Fibroblast of upper back skin (primary cell): Measurements from ENCODE around the gene SMG5.
"Not testable (repeated sequence)": the region's sequence is repeated elsewhere in the genome, so short reads cannot be mapped to it uniquely, and the experiment has no call there.

Experiments used
- DNase-seq: peaks from one replicate; pipeline ENCODE4 v3.0.0-alpha.2; 2013

SMG5 gene

GRCh38 chr1:156241926-156242325, 40.7 kb downstream of the SMG5 start, which contains the start of gene BGLAP:
TSS of gene BGLAP (plus strand) at chr1:156242184. CDS start at chr1:156242232, 48 bp downstream.
- DNase-seq: no peak

DNA sequence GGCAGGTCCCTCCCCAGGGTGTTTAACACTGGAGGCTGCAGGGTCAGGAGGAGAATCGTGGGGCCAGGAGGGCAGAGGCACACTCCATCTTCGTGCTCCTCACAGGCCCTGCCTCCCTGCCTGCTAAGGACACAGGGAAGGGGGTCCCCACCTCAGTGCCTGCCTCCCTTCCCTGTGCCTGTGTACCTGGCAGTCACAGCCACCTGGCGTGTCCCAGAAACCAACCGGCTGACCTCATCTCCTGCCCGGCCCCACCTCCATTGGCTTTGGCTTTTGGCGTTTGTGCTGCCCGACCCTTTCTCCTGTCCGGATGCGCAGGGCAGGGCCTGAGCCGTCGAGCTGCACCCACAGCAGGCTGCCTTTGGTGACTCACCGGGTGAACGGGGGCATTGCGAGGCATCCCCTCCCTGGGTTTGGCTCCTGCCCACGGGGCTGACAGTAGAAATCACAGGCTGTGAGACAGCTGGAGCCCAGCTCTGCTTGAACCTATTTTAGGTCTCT, 41.3 kb downstream of the SMG5 start:
- peak; percentile 28 for DNase-seq

- no peak for DNase-seq
These were observed 44.4 kb downstream of the SMG5 start for GRCh38 chr1:156238248-156238647.

DNA sequence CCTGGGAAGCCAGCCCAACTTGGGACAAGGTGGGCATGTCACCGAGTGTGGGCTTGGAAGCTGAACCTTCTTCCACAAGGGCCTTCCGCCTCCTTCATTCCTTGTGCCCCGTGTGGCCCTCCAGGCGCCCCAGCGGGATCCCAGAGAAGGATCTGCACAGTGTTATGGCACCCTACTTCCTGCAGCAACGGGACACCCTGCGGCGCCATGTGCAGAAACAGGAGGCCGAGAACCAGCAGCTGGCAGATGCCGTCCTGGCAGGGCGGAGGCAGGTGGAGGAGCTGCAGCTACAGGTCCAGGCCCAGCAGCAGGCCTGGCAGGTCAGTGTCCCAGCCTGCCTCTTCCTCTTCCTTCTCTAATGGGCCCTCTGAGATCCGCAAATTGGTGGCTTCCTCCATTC, 46.5 kb downstream of the SMG5 start:
- DNase-seq: no peak

DNA sequence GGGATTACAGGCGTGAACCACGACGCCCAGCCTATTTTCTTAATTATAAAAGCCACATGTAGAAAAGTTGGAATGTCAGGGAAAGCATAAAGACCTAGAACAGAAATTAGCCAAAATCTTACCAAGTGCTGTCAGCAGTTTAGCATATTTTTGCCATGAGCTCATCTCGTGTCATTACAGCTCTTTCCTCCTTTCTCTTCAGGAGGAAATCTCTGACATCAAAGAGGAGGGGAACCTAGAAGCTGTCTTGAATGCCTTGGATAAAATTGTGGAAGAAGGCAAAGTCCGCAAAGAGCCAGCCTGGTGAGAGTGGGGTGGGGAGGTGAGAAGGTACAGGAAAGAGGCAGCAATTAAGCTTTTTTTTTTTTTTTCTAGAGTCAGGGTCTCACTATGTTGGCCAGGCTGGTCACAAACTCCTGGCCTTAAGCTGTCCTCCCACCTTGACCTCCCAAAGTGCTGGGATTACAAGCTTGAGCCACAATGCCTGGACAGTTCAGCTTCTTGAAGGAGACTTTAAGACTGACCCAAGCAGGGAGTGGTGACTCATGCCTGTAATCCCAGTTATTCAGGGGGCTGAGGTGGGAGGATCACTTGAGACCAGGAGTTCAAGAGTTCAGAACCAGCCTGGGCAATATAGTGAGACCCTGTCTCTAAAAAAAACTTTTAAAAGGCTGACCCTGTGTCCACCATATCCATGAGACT, 49.0 kb downstream of the SMG5 start:
- DNase-seq: peak; percentile 89

DNA sequence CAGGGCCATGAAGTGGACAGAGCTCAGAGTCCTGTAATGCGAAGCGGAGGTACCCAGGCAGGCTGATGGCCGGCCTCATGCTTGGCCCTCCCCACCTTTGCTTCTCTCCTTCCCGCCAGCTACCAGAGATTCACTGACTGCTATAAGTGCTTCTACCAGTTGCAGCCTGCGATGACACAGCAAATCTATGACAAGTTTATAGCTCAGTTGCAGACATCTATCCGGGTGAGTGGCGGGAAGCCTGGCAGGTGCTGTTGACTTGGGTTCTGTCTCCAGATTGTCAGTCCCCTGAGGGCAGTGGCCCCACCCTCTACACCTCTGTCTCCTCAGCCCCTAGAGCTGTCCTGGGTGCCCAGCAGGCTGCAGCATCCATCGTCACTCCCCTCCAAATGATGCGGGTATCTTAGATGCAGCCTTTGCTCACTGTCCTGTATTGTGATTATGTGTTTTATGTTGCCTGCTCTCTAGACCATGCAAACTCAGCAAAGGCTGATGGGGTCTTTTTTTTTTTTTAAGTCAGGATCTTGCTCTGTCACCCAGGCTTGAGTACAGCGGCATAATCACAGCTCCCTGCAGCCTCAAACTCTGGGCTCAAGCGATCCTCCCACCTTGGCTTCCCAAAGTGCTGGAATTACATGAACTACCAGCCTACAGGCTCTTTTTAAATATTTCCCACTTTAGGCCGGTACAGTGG, 50.3 kb downstream of the SMG5 start:
- DNase-seq: no peak

DNA sequence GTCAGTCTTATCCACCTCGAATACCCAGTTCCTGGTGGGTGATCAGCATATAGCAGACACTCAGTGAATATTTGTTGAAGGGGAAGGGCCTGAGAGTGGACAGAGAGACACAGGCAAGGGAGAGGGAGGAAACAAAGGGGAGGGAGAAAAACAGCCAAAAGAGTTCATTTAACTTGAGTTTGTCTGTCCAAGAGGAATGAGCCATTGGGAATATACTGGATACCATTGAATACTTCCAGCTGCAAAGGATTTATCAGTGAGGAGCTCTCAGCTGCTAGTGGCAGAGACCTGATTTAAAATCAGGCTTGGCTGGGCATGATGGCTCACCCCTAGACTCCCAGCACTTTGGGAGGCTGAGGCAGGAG, 52.2 kb downstream of the SMG5 start:
- no peak for DNase-seq

GRCh38 chr1:156229809-156230472, 52.7 kb downstream of the SMG5 start:
- DNase-seq: no peak

GRCh38 chr1:156228501-156228900, 54.1 kb downstream of the SMG5 start:
- DNase-seq: no peak

GRCh38 chr1:156226782-156227181, 55.8 kb downstream of the SMG5 start:
- DNase-seq: no peak

GRCh38 chr1:156226116-156226538, 56.5 kb downstream of the SMG5 start:
- DNase-seq: no peak

DNA sequence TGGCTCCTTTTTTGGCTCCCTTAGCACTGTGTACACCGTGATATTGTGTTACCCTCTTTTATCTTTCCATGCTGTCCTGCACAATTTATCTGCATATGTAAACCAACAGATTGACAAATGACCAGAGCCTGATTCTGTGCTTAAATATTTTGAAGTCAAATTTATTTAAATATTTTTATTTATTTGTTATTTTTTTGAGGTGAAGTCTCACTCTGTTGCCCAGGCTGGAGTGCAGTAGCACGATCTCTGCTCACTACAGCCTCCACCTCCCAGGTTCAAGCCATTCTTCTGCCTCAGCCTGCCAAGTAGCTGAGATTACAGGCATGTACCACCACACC, 57.0 kb downstream of the SMG5 start:
- DNase-seq: no peak

GRCh38 chr1:156221986-156222692, 60.5 kb downstream of the SMG5 start:
- no peak for DNase-seq

DNA sequence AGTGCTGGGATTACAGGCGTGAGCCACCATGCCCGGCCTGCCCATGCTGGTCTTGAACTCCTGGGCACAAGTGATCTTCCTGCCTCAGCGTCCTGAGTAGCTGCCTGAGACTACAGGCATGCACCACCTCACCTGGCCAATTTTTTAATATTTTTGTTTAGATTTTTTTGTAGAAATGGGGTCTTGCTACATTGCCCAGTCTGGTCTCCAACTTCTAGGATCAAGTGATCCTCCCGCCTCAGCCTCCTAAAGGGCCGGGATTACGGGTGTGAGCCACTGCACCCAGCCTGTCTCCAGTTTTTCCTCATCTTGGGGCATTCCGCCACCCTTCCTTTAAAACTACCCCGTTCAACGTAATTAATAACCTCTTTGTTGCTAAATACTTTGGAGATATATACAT, 62.4 kb downstream of the SMG5 start:
- DNase-seq: no peak

DNA sequence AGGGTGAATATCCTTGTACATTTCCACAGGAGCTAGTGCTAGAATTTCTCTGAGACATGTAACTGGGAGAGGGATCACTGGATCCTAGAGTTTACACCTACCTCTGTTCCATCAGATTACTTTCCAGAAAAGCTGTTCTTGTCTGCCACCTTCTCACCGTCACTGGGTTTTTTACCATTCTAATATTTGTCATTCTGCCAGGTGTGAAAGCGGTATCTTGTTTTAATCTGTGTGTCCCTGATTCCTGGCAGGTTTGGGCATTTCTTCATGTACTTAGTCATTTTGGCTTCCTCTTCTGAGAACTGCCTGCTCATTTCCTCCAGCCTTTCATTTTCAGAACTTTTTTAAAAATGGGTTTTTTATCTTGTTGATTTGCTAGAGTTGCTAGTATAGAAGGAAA, 64.8 kb downstream of the SMG5 start:
- peak; percentile 16 for DNase-seq

DNA sequence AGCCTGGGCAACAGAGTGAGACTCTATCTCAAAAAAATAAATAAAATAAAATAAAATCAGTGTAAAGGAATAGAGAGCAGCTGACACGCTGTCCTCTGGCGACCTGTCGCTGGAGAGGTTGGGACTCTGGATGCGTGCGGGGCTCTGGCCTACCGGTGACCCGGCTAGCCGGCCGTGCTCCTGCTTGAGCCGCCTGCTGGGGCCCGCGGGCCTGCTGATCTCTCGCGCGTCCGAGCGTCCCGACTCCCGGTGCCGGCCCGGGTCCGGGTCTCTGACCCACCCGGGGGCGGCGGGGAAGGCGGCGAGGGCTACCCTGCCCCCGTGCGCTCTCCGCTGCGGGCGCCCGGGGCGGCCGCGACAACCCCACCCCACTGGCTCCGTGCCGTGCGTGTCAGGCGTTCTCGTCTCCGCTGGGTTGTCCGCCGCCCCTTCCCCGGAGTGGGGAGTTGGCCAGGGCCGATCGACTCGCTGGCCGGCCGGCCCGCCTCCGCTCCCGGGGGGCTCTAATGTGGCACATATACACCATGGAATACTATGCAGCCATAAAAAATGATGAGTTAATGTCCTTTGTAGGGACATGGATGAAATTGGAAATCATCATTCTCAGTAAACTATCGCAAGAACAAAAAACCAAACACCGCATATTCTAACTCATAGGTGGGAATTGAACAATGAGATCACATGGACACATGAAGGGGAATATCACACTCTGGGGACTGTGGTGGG, 66.1 kb downstream of the SMG5 start:
- DNase-seq: not testable (repeated sequence)

- peak; percentile 49 for DNase-seq
These were observed 68.4 kb downstream of the SMG5 start for GRCh38 chr1:156214024-156214748.

GRCh38 chr1:156213644-156213966, 69.0 kb downstream of the SMG5 start:
- no peak for DNase-seq

DNA sequence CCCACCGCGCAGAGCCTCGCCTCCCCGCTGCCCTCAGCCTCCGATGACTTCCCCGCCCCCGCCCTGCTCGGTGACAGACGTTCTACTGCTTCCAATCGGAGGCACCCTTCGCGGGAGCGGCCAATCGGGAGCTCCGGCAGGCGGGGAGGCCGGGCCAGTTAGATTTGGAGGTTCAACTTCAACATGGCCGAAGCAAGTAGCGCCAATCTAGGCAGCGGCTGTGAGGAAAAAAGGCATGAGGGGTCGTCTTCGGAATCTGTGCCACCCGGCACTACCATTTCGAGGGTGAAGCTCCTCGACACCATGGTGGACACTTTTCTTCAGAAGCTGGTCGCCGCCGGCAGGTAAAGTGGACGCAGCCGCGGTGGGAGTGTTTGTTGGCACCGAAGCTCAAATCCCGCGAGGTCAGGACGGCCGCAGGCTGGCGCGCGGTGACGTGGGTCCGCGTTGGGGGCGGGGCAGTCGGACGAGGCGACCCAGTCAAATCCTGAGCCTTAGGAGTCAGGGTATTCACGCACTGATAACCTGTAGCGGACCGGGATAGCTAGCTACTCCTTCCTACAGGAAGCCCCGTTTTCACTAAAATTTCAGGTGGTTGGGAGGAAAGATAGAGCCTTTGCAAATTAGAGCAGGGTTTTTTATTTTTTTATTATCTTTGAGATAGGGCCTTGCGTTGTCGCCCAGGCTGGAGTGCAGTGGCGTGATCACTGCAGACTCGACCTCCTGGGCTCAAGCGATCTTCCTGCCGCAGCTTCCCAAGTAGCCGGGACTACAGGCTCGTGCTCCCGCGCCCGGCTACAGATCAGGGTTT, 69.6 kb downstream of the SMG5 start, which contains the start of gene PMF1:
PMF1 (plus strand) TSS at position 175 of the 811 bp plus-strand sequence; CDS start at position 184, 9 bp downstream.
- DNase-seq: peak; percentile 96

DNA sequence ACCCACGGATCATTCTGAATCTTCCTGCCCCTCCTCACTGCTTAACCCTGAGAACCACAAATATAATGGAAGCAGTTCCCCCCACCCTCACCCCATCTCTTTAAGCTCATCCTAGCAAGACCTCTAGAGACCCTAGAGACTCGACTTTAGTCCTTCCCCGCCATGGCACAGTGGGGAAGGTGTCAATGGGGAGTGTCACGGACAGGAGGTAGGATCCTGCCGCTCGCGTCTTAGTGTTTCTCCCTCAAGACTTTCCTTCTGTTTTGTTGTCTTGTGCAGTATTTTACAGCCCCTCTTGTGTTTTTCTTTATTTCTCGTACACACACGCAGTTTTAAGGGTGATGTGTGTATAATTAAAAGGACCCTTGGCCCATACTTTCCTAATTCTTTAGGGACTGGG, 70.5 kb downstream of the SMG5 start:
- no peak for DNase-seq

DNA sequence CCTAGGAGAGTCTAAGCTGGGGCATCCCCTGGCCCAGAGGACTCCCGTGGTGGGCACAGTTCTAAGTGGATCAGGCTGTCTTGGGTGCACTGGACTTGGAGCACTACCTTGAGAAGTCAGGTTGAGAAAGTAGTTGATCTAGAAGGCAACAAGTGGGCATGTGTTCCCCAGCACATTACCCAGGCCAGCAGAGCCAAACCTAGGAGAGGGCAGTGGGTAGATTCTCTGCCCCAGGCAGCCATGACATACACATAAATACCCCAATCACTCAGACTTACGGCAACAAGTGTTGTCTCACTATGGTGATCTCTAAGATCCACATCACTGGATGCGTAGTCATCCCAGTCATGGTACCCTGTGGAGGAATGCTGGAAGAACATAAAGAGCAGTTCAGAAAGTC, 71.4 kb downstream of the SMG5 start:
- no peak for DNase-seq
